ENCODE measurements around the gene ST6GAL1. TPM values are rescaled to one million over a fixed set of nuclear protein-coding genes. Genes with fewer than 3 reads are reported as not detected.
"Not testable (repeated sequence)": the region's sequence is repeated elsewhere in the genome, so short reads cannot be mapped to it uniquely, and the experiment has no call there.

The ST6GAL1 gene
- total RNA-seq, 1 donor from 2014 or later = 44.1 TPM

DNA sequence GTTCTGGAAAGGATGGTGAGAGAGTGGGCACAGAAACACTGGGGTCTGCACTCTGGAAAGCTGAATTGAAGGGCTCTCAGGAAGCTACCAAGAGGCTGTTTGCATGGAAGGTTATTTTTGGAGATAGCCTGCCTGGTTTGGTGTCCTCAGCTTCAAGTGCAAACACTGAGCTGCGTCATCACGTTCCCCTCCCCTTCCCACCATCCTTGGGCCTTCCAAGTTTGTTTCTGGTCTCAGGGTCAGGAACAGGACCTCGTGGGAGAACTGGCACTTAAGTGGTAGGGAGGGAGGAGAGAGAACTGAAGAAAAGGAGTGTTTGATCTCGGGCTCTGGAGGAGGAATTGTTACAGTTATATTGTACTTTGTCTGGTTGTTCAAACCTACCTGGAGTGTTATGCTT, 10.6 kb downstream of the ST6GAL1 start:
- DNase-seq (ENCODE audit: low spot score) = peak; percentile 34

DNA sequence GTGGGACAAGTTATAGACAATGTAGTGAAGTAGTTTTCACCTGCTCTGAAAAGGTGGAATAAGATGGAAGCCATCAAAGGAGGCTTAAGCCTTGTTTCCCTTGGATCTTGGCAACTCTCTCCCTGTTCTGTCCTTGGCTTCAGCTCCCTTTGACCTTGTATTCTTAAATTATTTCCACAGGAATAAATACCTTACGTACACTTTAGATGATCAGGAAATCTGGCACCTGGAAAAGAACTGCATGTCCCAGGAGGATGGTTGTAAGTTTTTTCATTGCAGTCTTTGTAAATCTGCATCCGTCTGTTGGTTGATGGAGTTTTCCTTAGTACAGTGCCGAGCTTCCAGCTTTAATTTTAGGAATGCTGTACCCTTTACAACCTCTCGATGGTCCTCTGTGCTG, 11.8 kb downstream of the ST6GAL1 start:
- no peak for DNase-seq (ENCODE audit: low spot score)

DNA sequence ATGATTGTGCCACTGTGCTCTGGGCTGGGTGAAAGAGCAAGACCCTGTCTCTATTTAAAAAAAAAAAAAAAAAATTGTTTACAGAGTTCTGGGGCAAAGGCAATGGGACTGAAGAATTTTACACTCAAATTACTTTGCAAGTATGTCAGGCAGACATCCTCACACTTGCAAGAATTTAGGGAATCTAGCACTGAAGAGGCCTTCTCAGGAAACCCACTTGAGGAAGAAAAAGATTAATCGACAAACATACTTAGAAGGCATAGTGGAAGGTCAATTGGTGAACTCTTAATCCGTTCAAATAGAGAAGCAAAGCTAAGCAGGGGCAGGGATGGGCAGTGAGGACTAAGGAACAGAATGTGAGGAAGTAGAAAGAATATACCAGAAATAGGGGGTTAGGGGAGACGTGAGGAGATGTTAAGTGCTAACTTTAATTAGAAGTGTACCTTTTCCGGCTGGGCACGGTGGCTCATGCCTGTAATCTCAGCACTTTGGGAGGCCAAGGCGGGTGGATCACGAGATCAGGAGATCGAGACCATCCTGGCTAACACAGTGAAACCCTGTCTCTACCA, 15.0 kb downstream of the ST6GAL1 start:
- DNase-seq (ENCODE audit: low spot score) = no peak

DNA sequence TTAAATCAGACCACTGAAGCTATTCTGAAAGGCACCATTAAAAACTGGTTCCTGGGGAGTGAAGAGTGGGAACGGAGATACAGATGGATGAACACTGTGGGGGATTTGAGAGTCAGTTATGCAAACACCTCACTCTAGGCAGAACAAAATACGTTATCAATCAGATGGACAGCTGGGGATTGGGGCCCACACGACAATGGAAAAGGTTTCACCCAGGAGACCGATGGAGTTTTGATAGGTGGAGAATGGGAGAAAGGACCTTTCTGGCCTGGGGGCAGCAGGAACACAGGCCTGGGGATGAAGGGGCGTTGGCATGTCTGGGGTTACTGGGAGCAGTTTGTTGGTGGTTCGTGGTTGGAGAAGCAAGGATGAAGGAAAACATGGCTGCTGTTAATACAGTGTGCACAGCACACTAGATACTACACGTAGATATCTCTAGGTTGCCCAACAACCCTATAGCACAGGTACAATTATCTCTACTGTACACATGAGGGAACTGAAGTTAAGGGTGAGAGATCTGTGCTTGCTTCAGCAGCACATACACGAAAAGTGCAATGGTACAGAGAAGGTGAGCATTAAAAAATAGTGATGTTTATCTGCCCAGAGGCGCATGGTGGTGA, 16.5 kb downstream of the ST6GAL1 start:
- no peak for DNase-seq (ENCODE audit: low spot score)

DNA sequence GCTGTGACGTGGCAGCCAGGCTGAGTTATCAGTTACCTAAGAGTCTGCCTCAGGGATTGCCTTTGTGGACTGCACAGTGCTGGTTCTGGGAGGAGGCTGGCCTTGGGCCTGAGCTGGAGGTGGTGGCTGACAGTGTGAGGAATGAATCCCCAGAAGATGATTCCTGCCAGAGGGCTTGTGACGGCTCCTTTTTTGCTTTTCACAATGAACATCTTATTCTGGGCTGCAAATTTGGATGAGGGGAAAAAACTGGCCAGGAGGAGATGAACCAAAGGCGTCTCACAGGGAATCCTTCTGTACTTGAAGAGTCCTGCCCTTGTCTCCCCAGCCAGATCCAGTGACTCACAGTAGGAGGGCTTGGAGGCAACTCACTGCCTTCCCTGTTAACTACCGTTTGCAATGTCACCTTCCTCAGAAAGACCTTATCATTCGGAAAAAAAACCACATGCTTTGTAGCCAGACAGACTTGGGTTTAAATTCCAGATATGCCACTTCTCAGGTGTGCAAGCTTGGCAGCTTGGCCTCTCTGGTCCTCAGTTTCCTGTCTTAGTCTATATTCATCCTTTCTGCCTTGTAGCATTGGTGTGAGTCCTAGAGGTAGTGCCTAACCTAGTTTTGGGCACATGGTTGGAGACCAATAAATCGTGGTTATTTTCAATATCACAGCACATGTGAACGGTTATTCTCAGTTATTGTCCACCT, 19.1 kb downstream of the ST6GAL1 start:
- no peak for DNase-seq (ENCODE audit: low spot score)

DNA sequence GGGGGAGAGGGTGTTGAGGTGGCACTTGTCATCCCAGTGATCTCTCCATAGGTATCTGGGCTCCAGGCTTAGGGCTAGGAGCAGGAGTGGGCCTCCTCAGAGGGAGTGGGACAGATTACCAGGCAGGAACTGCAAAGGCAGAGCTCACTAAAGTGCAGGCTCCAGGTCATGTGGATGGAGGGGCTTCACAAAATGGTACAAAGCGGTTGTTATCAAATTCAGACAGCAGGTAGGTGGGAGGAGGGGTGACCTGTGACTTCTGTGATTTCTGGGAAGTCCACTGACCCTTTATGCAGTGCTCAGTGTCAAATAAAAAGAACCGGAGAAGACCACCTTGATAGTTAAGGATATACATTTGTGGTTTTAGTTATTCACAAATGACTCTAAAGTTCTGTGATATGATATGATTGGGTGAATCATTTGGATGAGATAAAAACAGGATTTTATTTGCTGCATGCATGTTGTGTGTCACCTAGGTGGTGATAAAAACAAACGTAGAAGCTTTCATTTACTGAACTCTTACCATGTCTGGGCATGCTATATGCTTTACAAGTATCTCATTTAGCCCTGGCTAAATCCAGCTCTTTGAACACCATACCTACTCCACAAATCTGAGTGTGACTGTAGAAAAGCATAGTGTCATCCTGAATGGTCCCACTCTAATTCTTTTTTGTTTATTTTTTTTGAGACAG, 20.2 kb downstream of the ST6GAL1 start:
- DNase-seq (ENCODE audit: low spot score) = no peak

DNA sequence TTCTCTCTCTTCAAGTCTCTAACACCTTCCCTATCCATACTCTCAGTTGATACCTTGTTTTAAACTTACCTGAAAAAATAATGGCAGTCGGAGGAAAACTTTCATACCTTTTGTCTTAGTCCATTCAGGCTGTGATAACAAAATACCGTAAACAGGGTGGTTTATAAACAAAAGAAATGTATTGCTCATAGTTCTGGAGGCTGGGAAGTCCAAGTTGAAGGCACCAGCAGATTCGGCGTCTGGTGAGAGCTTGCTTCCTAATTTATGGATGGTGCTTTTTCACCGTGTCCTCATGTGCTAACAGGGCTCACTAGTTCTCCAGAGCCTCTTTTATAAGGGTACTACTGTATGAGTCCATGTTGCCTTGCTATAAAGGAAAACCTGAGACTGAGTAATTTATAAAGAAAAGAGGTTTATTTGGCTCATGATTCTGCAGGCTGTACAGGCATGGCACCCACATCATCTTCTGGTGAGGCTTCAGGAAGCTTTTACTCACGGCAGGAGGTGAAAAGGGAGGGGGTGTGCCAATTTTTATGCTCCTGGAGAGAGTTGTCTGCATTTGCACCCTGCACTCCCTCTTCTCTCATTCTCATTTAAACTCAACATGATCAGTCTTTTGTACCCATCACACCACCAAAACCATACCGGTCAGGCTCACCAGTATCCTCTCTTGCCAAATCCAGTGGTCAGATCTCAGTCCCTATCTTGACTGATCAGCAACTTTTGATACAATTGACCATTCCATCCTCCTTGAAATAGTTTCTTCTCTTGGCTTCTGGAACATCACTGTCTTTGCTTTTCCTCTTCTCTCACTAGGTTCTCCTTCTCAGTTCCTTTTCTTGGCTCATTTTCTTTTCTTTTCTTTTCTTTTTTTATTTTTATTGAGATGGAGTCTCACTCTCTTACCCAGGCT, 21.6 kb downstream of the ST6GAL1 start:
- no peak for DNase-seq (ENCODE audit: low spot score)

DNA sequence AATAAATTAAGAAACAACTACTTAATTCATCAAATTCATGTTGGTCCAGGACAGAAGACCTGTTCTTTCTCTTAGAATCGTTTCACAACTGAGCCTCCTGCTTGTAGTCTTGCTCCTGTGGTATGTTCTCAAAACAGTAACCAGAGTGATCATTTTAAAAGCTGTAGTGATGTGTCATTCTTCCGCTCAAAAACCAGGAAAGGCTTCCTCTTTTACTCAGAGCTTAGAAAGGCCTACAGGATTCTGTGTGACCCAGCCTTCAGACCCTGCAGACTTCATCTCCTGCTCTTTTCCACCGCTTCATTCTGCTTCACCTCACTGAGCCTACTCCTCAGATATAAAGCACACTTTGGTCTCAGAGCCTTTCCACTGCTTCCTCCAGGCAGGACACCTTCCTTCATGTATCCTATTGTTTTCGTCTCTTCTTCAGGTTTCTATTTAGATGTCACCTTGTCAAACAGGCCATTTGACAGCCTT, 22.7 kb downstream of the ST6GAL1 start:
- peak; percentile 38 for DNase-seq (ENCODE audit: low spot score)

DNA sequence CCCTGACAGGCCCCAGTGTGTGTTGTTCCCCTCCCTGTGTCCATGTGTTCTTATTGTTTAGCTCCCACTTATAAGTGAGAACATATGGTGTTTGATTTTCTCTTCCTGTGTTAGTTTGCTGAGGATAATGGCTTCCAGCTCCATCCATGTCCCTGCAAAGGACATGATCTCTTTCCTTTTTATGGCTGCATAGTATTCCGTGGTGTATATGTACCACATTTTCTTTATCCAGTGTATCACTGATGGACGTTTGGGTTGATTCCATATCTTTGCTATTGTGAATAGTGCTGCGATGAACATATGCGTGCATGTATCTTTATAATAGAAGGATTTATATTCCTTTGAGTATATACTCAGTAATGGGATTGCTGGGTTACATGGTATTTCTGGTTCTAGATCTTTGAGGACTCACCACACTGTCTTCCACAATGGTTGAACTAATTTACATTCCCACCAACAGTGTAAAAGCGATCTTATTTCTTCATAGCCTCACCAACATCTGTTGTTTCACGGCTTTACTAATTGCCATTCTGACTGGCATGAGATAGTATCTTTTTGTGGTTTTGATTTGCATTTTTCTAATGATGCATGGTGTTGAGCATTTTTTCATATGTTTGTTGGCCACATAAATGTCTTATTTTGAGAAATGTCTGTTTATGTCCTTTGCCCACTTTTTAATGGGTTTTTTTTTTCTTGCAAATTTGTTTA, 23.8 kb downstream of the ST6GAL1 start:
- DNase-seq (ENCODE audit: low spot score) = not testable (repeated sequence)

DNA sequence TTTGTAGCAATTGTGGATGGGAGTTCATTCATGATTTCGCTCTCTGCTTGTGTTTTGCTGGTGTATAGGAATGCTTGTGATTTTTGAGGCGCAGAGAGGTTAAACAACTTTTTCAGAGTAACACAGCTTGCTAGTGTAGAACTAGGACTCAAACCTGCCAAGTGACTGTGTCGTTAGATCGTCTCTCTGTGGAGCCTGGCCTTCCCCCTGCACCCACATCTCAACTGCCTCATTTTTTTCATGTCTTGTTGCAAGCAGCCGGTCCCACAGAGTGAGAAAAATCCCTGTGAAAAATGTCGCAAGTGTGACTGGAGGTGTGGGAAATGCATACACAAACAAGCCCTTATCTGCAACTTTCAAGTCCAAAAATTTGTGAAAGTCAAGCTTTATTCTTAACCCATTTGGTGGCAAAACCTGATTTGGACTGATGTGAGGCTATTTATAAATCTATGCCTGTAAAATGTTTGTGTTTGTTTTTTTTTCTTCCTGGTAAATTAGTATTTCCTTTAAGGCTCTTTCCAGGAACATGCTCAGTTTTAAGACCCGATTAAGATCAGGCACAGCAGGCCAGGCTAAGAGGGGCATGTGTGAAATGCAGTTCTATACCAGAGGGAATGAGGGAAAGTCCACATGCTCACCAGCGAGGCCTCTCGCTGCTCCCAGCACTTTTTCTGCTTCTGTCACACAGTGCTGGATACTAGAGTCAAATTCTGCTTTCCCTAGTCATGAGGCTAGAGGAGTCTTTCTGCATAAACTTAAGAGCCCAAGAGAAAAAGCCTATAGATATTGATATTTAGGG, 25.8 kb downstream of the ST6GAL1 start:
- DNase-seq (ENCODE audit: low spot score) = no peak

DNA sequence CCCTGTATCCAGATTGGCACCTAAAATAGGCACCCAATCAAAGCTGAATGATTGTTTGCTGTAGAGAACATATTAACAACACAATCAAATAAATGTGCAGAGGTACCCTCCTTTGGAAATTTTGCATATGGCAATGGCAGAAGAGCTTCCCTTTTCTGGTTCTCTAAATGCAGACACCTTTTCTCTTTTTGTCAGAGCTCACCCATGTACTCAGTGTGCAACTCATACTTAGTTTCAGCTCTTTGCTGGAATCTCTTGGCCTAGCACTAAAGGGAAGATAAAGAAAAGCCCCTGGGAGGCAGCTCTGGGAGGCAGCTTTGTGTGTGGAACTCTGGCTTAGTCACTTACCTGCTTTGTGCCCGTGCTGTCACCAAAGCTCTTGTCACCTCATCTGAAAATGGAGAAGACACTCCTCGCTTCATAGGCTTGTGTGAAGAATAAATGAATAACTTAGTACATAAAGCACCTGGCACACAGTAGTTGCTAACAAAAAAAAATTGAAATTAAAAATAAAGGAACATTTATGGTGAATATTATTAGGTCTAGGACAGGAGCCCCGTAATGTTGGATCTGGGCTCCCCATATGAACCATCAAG, 28.8 kb downstream of the ST6GAL1 start:
- DNase-seq (ENCODE audit: low spot score) = no peak

DNA sequence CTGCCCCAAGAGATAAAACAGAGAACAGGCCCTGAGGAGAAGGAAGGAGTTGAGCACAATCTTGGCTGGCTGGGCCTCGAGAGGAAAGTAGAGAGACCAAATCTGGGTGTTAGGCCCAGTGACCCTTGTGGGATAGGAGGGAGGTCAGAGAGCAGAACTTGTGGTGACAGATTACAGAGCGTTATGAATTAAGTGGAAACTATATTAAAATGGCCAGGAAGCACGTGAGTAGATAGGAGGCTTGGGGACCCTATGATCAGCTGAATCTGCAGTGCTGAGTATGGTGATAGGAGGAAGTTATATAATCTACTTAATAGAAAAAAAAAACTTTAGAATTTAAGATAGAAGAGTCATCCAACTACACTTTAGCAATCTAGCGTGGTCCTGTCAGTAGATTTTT, 30.0 kb downstream of the ST6GAL1 start:
- no peak for DNase-seq (ENCODE audit: low spot score)

DNA sequence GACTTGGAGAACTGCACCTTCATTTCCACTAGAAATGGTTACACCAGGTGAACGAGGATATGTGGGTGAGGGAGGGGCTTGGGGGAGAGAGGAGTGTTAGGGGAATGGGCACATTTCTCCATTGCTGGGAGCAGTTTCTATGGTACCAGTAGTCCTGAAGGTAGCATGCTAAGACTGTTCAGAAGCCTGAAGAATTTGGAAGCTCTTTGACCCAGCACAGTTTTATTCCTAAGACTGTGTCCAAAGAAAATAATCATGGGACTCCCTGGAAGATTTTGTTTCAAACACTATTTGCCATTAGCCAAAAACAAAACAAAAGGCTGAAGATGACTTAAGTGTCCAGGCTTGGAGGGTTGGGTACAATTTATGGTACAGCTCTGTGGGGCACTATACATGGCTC, 32.1 kb downstream of the ST6GAL1 start:
- DNase-seq (ENCODE audit: low spot score) = no peak

DNA sequence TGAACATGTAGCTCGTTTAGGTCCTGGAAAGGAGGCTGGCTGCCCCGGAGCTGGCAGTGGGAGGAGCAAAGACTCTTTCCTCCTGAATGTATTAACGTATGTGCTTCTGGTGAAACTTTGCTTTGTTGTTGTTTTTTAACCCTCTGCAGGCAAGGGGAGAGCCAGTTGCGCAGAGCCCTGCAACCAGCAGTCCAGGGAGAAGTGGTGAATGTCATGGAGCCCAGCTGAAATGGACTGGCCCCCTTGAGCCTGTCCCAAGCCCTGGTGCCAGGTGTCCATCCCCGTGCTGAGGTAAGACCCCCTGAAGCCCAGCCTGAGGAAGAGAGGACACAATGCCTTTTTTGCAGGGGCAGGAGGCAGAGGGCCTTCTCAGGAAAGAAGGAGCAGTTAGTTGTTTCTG, 33.3 kb downstream of the ST6GAL1 start:
- DNase-seq (ENCODE audit: low spot score) = no peak

DNA sequence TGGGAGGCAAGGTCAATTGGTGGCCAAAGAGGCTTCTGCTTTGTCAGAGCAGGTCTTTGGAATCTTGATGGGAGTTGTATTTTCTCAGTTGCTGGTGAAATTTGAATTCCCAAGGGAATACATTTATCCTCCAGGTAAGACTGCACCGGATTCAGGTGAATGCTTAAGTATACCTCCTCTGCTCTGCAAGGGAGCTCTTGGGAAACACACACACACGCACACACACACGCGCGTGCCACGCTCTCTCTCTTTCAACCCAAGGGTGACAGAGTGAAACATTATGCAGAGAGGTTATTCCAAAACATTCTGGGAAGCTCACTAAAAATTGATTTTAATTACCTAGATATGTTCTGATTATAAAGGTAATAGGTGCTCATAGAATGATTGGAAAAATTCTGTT, 33.7 kb downstream of the ST6GAL1 start:
- no peak for DNase-seq (ENCODE audit: low spot score)

DNA sequence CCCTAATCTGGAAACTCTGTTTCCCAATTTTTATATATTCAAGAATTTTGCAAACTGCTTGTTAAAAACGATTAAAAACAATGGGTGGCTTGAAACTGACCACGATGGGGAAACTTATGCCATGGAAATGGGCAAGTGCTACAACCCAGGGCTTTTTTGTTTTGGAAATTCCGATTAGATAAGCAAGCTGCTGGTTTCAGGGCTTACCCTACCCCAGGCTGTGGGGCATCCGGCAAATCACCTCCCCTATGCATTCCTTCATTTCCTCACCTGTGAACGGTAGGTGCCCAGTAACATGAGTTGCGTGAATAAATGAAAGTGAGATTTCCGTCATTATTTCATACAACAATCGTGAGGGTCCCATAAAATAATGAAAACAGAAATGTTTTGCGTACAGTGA, 34.3 kb downstream of the ST6GAL1 start:
- no peak for DNase-seq (ENCODE audit: low spot score)

DNA sequence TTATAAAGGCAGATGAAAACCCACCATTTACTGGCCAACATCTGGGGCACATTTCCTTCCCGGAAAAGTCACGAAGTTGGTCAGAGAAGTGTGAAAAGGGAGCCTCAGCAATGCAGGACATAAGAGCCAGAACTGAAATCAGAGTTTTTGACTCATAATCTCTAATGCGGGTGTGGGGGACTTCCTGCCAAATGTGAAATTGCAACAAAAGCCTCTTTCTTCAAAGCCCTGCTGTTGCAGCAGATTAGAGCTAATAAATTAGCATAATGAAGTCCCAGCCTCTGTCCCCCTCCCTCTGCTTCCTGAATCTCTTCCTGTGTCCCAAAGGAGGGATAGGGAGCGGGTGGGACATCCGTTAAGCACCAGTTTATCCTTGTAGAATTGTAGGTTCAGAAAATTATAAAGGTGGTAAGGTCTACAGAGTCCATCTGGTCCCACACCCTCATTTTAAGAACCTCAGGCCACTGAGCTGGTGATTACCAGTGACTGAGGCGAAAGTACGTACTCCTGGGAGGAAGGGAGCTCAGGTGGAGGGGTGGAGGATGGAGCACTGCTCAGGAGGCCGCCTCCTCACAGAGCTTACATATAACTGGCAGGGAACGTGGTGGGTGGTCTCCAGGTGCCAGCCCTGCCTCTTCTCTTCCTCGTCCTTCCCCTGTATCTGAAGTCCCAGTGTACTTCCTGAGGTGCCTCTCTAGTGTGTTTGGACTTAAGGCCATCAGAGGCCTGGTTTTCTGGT, 35.0 kb downstream of the ST6GAL1 start:
- DNase-seq (ENCODE audit: low spot score) = no peak

DNA sequence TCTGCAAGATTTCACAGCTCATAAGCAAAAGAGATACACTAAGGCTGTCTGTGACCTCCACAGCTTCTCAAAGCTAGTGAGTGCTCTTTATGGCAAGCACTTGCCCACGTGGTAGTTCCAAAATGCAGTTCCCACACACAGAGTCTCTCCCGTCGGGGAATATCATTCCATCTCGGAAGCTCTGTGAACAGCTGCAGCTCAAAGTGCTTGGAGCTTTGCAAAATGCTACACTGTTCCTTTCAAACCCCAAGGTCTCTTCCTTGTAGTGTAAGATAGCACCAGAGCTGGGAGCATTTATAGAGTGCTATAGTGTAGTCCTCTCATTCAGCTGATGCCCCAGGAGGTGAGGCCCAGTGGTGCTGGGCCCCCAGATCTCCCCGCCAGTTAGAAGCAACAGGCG, 36.1 kb downstream of the ST6GAL1 start:
- DNase-seq (ENCODE audit: low spot score) = no peak

DNA sequence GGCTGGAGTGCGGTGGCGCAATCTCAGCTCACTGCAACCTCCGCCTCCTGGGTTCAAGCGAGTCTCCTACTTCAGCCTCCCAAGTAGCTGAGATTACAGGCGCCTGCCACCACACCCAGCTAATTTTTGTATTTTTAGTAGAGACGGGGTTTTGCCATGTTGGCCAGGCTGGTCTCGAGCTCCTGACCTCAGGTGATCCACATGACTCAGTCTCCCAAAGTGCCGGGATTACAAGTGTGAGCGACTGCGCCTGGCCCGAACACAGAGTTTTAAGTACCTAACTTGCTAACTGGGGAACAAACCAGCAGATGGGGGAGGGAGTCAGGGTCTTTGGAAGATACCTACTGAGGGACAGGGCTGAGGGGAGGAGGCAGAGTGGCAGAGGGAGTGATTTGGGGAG, 36.9 kb downstream of the ST6GAL1 start:
- not testable (repeated sequence) for DNase-seq (ENCODE audit: low spot score)

Data from umbilical cord (tissue), 2 donors.